GM18499 (cell line): ENCODE data around the gene MUS81.
"Not testable (repeated sequence)": the region's sequence is repeated elsewhere in the genome, so short reads cannot be mapped to it uniquely, and the experiment has no call there.

Experiments
- ATAC-seq: cut with Tn5 transposase; IDR thresholded peaks from one replicate; pipeline ENCODE4 v1.9.1; 2021; ENCODE audit warnings: moderate number of reproducible peaks; ENCODE audit not compliant: insufficient read depth, unreplicated experiment

Gene MUS81

GRCh38 chr11:65888163-65888814 is 28.1 kb downstream of the MUS81 start, which contains the start of gene FIBP:
Gene FIBP (minus strand): TSS chr11:65888471. CDS start chr11:65888418, 53 bp downstream.
- ATAC-seq = no peak

GRCh38 chr11:65890324-65891218 is 30.3 kb downstream of the MUS81 start, which contains the start of gene CCDC85B:
Gene CCDC85B (plus strand): TSS chr11:65890673. CDS start chr11:65890784, 111 bp downstream.
- no peak for ATAC-seq

- ATAC-seq = no peak
Observed at GRCh38 chr11:65891219-65892136, 31.2 kb downstream of the MUS81 start.

- not testable (repeated sequence) for ATAC-seq
Observed at GRCh38 chr11:65892137-65892540, 31.9 kb downstream of the MUS81 start.

GRCh38 chr11:65892661-65893317 is 32.6 kb downstream of the MUS81 start:
- no peak for ATAC-seq

GRCh38 chr11:65894034-65894591 is 33.9 kb downstream of the MUS81 start:
- no peak for ATAC-seq

GRCh38 chr11:65895482-65895981 is 35.3 kb downstream of the MUS81 start:
- no peak for ATAC-seq

- ATAC-seq = no peak
Observed at GRCh38 chr11:65896034-65896999, 36.1 kb downstream of the MUS81 start.

GRCh38 chr11:65897020-65897471 is 36.8 kb downstream of the MUS81 start:
- ATAC-seq = no peak

GRCh38 chr11:65898656-65899355 is 38.6 kb downstream of the MUS81 start:
- no peak for ATAC-seq

GRCh38 chr11:65899356-65900124 is 39.3 kb downstream of the MUS81 start:
- ATAC-seq = no peak

GRCh38 chr11:65900125-65900898 is 40.1 kb downstream of the MUS81 start, which contains the start of gene FOSL1:
Gene FOSL1 (minus strand): TSS chr11:65900388. CDS start chr11:65900339, 49 bp downstream.
- peak; percentile 53 for ATAC-seq

GRCh38 chr11:65900899-65901180 is 40.6 kb downstream of the MUS81 start:
- ATAC-seq = no peak

- ATAC-seq = no peak
Observed at GRCh38 chr11:65903068-65903481, 42.8 kb downstream of the MUS81 start.

GRCh38 chr11:65903715-65904114 is 43.5 kb downstream of the MUS81 start:
- no peak for ATAC-seq

GRCh38 chr11:65906602-65907001 is 46.4 kb downstream of the MUS81 start:
- ATAC-seq = no peak
